HEK293 (cell line): ENCODE measurements around the gene SLC12A1.
A peak's percentile ranks its signal among the peaks of the same experiment; 100 is the strongest.

Experiments used
- CTCF ChIA-PET: fragments of 350-600 bp; formaldehyde crosslinking; extraction: SDS; loops from one replicate; lab custom pipeline; 2021; ENCODE audit warnings: antibody characterized with exemption; lab: Yijun Ruan, JAX
- POLR2A ChIA-PET: fragments of 300-600 bp; formaldehyde crosslinking; extraction: SDS; loops from one replicate; lab custom pipeline; 2020; ENCODE audit warnings: antibody characterized with exemption, inconsistent platforms; lab: Yijun Ruan, JAX
- H3K27ac ChIP-seq: fragments of 200-500 bp; sonication (Bioruptor generic); 2 replicates; pipeline ENCODE4 v1.5.1; 2014; ENCODE audit warnings: low read depth, low read length, control low read depth, inconsistent platforms; ENCODE audit errors: extremely low read depth
- H3K36me3 ChIP-seq, 2 experiments: fragments of 200-500 bp in 1 of 2; sonication (Bioruptor generic) in 1 of 2; 1 replicate in 1 of 2; 2 replicates in 1 of 2; pipeline ENCODE4 v1.5.1; 2014 to 2017; ENCODE audit warnings: inconsistent platforms in 2 of 2, low read length in 2 of 2; ENCODE audit not compliant: control insufficient read depth in 2 of 2, insufficient read depth in 1 of 2
- H3K4me1 ChIP-seq: fragments of 200-500 bp; sonication (Bioruptor generic); 2 replicates; pipeline ENCODE4 v1.5.1; 2014; ENCODE audit warnings: mild to moderate bottlenecking, low read length, inconsistent platforms; ENCODE audit not compliant: control insufficient read depth, insufficient read depth
- H3K4me3 ChIP-seq: 2 replicates; pipeline ENCODE4 v1.5.1; 2011; ENCODE audit warnings: low read depth, mild to moderate bottlenecking, control low read depth, low read length, moderate library complexity
- H3K9me3 ChIP-seq: fragments of 200-500 bp; sonication (Bioruptor generic); 2 replicates; pipeline ENCODE4 v1.5.1; 2014; ENCODE audit warnings: low read depth, low read length, inconsistent platforms; ENCODE audit not compliant: control insufficient read depth, insufficient read depth
- BCL11A ChIP-seq: fragments of 450-650 bp; formaldehyde crosslinking; IDR thresholded peaks from 2 replicates; pipeline ENCODE4 v1.5.1; 2016; ENCODE audit warnings: low read depth, missing biosample characterization, missing genetic modification characterization
- EGR2 ChIP-seq: fragments of 450-650 bp; formaldehyde crosslinking; IDR thresholded peaks from 2 replicates; pipeline ENCODE4 v1.5.1; 2016; ENCODE audit warnings: low read depth, missing biosample characterization, missing genetic modification characterization
- HOXA7 ChIP-seq: sonication (generic); formaldehyde crosslinking; IDR thresholded peaks from 2 replicates; pipeline ENCODE4 v1.8.1; 2022; ENCODE audit warnings: missing genetic modification reagents, borderline replicate concordance
- MEIS1 ChIP-seq: sonication (generic); formaldehyde crosslinking; IDR thresholded peaks from 2 replicates; pipeline ENCODE4 v1.8.1; 2022; ENCODE audit warnings: missing genetic modification reagents, mild to moderate bottlenecking, borderline replicate concordance
- MZF1 ChIP-seq: fragments of 450-650 bp; formaldehyde crosslinking; IDR thresholded peaks from 2 replicates; pipeline ENCODE4 v1.5.1; 2017; ENCODE audit warnings: missing biosample characterization, missing genetic modification characterization, borderline replicate concordance
- SP7 ChIP-seq: fragments of 450-650 bp; formaldehyde crosslinking; IDR thresholded peaks from 2 replicates; pipeline ENCODE4 v1.5.1; 2016; ENCODE audit warnings: missing biosample characterization, missing genetic modification characterization
- ZFP3 ChIP-seq: fragments of 450-650 bp; formaldehyde crosslinking; IDR thresholded peaks from 2 replicates; pipeline ENCODE4 v1.5.1; 2016; ENCODE audit warnings: low read depth, missing biosample characterization, missing genetic modification characterization
- ZNF146 ChIP-seq: fragments of 450-650 bp; formaldehyde crosslinking; IDR thresholded peaks from 2 replicates; pipeline ENCODE4 v1.5.1; 2016; ENCODE audit warnings: missing biosample characterization, missing genetic modification characterization
- ZNF223 ChIP-seq: fragments of 450-650 bp; formaldehyde crosslinking; IDR thresholded peaks from 2 replicates; pipeline ENCODE4 v1.5.1; 2016; ENCODE audit warnings: missing biosample characterization, missing genetic modification characterization
- ZNF335 ChIP-seq: fragments of 450-650 bp; formaldehyde crosslinking; conservative IDR thresholded peaks from 2 replicates; pipeline ENCODE4 v1.5.1; 2016; ENCODE audit warnings: missing biosample characterization, missing genetic modification characterization
- ZNF37A ChIP-seq: fragments of 450-650 bp; IDR thresholded peaks from 2 replicates; pipeline ENCODE4 v1.5.1; 2018; ENCODE audit warnings: missing biosample characterization, missing genetic modification characterization
- ZNF530 ChIP-seq: fragments of 450-650 bp; formaldehyde crosslinking; IDR thresholded peaks from 2 replicates; pipeline ENCODE4 v1.5.1; 2016; ENCODE audit warnings: low read depth, missing biosample characterization, missing genetic modification characterization
- ZNF571 ChIP-seq: fragments of 450-650 bp; formaldehyde crosslinking; IDR thresholded peaks from 2 replicates; pipeline ENCODE4 v1.5.0; 2017; ENCODE audit warnings: missing biosample characterization, missing genetic modification characterization
- ZNF670 ChIP-seq: fragments of 450-650 bp; formaldehyde crosslinking; IDR thresholded peaks from 2 replicates; pipeline ENCODE4 v1.5.1; 2016; ENCODE audit warnings: missing biosample characterization, missing genetic modification characterization, low read depth
- TF ChIP-seq, protein P1 (sequence below): fragments of 450-650 bp; formaldehyde crosslinking; IDR thresholded peaks from 2 replicates; pipeline ENCODE4 v1.5.1; 2017; ENCODE audit warnings: missing biosample characterization, missing genetic modification characterization
- TF ChIP-seq, protein P2 (sequence below): fragments of 450-650 bp; formaldehyde crosslinking; IDR thresholded peaks from 2 replicates; pipeline ENCODE4 v1.5.1; 2016; ENCODE audit warnings: missing biosample characterization, missing genetic modification characterization
- TF ChIP-seq, protein P3 (sequence below): fragments of 450-650 bp; formaldehyde crosslinking; IDR thresholded peaks from 2 replicates; pipeline ENCODE4 v1.5.1; 2016; ENCODE audit warnings: missing biosample characterization, missing genetic modification characterization

Gene SLC12A1

DNA sequence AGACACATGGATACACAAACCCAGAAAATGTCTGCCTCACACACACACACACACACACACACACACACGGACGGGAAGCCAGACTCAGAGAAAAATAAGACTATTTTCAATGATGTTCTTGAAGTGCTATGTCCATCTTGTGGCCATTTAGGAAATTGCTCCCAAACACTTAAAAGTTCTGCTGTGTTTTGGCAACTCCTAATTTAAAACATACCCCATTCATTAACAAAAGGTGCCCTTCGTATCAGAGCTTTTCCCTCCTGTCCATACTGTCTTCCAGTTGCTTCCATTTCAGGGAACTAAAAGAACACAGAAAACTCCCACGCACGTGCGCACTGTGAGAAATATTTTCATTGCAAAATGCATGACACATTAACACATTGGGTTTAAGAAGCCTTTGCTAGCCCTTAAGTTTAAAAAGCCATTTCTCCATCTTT lies 44.6 kb downstream of the SLC12A1 start (continued):
- TF ChIP-seq BCL11A (tag by site-specific recombination) = no peak
- TF ChIP-seq SP7 (tag by site-specific recombination) = no peak
- TF ChIP-seq MZF1 (tag by site-specific recombination) = no peak
- 0 out of 2 replicates have a peak, but pooled peaks have one; percentile 24 for TF ChIP-seq ZNF335 (tag by site-specific recombination)
- TF ChIP-seq ZNF146 (tag by site-specific recombination) = no peak

DNA sequence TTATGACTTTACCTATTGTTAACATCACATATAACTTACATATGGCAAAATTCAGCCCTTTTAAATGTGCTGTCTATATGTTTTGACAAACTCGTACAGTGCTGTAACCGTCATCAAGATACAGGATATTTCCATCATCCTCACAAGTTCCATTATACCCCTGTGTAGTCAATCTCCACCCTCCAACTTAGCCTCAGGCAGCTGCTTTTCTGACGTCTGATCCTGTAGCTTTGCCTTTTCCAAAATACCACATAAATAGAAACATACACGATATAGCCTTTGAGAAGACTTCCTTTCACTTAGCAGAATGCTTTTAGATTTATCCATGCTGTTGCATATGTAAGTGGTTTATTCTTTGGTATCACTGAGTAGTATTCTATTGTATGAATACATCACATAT lies 47.1 kb downstream of the SLC12A1 start:
- H3K4me1 ChIP-seq = no peaks in the 10 kb centered on the region
- H3K36me3 ChIP-seq = no peaks in the 10 kb centered on the region
- no peaks in the 10 kb centered on the region for H3K9me3 ChIP-seq
- TF ChIP-seq HOXA7 = no peak
- TF ChIP-seq ZNF223 (tag by site-specific recombination) = no peak
- no peak for TF ChIP-seq ZFP3 (tag by site-specific recombination)
- TF ChIP-seq, protein P1, sequence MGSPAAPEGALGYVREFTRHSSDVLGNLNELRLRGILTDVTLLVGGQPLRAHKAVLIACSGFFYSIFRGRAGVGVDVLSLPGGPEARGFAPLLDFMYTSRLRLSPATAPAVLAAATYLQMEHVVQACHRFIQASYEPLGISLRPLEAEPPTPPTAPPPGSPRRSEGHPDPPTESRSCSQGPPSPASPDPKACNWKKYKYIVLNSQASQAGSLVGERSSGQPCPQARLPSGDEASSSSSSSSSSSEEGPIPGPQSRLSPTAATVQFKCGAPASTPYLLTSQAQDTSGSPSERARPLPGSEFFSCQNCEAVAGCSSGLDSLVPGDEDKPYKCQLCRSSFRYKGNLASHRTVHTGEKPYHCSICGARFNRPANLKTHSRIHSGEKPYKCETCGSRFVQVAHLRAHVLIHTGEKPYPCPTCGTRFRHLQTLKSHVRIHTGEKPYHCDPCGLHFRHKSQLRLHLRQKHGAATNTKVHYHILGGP (tag by site-specific recombination) = no peak
- TF ChIP-seq ZNF37A (tag by site-specific recombination) = no peak
- TF ChIP-seq, protein P2, sequence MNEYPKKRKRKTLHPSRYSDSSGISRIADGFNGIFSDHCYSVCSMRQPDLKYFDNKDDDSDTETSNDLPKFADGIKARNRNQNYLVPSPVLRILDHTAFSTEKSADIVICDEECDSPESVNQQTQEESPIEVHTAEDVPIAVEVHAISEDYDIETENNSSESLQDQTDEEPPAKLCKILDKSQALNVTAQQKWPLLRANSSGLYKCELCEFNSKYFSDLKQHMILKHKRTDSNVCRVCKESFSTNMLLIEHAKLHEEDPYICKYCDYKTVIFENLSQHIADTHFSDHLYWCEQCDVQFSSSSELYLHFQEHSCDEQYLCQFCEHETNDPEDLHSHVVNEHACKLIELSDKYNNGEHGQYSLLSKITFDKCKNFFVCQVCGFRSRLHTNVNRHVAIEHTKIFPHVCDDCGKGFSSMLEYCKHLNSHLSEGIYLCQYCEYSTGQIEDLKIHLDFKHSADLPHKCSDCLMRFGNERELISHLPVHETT = no peak
- no peak for TF ChIP-seq ZNF670 (tag by site-specific recombination)
- TF ChIP-seq ZNF530 (tag by site-specific recombination) = no peak
- TF ChIP-seq ZNF571 (tag by site-specific recombination) = no peak
- TF ChIP-seq MEIS1 (CRISPR knock-in tag) = no peak
- TF ChIP-seq, all 188 proteins: peak for 0
- Histone ChIP-seq H3K4me3 (no peak overlapping the region), H3K27ac (no peak overlapping the region)
- ChIA-PET POLR2A (no interaction called here), CTCF (interaction anchor here (0.6 kb wide), 1 partner anchor 32 kb away, joined by 3 read pairs; no protein-coding TSS in a partner anchor)

DNA sequence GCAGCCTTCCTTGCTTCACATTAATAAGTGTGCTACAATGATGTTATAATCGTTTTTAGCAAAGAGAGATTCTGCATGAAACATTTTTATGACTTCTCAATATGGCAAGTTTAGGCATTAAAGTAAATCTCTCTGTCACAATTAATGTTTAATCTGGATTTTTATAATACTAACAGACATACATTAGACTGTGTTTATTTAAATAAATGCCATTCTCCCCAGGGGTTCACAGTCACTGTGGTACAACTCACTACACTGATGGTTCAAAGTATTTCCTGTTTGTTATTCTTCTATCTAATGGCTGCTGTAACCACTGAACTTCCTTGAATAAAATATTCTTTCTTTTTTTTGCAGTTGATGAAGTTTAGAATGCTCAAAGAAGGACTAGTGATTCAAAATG lies 59.0 kb downstream of the SLC12A1 start:
- Histone ChIP-seq H3K4me3 (no peak overlapping the region), H3K4me1 (no peaks in the 10 kb centered on the region), H3K27ac (no peak overlapping the region), H3K36me3 (no peaks in the 10 kb centered on the region), H3K9me3 (no peaks in the 10 kb centered on the region)
- TF ChIP-seq, protein P3, sequence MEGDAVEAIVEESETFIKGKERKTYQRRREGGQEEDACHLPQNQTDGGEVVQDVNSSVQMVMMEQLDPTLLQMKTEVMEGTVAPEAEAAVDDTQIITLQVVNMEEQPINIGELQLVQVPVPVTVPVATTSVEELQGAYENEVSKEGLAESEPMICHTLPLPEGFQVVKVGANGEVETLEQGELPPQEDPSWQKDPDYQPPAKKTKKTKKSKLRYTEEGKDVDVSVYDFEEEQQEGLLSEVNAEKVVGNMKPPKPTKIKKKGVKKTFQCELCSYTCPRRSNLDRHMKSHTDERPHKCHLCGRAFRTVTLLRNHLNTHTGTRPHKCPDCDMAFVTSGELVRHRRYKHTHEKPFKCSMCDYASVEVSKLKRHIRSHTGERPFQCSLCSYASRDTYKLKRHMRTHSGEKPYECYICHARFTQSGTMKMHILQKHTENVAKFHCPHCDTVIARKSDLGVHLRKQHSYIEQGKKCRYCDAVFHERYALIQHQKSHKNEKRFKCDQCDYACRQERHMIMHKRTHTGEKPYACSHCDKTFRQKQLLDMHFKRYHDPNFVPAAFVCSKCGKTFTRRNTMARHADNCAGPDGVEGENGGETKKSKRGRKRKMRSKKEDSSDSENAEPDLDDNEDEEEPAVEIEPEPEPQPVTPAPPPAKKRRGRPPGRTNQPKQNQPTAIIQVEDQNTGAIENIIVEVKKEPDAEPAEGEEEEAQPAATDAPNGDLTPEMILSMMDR (tag by site-specific recombination) = no peak
- TF ChIP-seq EGR2 (tag by site-specific recombination) = no peak
- ChIA-PET CTCF (no interaction called here), POLR2A (no interaction called here)
